CMK (cell line): ENCODE measurements around the gene SIN3B.
A peak's percentile ranks its signal among the peaks of the same experiment; 100 is the strongest.

Experiments
- DNase-seq: peaks from one replicate; pipeline ENCODE4 v3.0.0-alpha.2; 2010; ENCODE audit warnings: low read depth

Gene SIN3B

DNA sequence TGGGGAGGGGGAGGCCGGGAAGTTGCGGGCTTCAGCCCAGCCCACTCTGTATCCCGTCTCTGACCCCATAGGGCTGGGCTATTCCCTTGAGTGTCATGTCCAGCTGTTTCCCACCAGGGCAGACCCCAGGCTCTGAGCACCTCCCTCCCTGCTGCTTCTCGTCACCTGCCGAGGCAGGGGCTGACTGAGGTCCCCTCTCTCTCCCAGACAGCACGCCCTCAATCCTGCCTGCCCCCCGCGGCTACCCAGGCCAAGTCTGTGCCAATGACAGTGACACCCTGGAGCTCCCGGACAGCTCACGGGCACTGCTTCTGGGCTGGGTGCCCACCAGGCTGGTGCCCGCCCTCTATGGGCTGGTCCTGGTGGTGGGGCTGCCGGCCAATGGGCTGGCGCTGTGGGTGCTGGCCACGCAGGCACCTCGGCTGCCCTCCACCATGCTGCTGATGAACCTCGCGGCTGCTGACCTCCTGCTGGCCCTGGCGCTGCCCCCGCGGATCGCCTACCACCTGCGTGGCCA, 60.2 kb downstream of the SIN3B start:
- no peak for DNase-seq

DNA sequence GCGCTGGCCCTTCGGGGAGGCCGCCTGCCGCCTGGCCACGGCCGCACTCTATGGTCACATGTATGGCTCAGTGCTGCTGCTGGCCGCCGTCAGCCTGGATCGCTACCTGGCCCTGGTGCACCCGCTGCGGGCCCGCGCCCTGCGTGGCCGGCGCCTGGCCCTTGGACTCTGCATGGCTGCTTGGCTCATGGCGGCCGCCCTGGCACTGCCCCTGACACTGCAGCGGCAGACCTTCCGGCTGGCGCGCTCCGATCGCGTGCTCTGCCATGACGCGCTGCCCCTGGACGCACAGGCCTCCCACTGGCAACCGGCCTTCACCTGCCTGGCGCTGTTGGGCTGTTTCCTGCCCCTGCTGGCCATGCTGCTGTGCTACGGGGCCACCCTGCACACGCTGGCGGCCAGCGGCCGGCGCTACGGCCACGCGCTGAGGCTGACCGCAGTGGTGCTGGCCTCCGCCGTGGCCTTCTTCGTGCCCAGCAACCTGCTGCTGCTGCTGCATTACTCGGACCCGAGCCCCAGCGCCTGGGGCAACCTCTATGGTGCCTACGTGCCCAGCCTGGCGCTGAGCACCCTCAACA, 60.8 kb downstream of the SIN3B start:
- no peak for DNase-seq

DNA sequence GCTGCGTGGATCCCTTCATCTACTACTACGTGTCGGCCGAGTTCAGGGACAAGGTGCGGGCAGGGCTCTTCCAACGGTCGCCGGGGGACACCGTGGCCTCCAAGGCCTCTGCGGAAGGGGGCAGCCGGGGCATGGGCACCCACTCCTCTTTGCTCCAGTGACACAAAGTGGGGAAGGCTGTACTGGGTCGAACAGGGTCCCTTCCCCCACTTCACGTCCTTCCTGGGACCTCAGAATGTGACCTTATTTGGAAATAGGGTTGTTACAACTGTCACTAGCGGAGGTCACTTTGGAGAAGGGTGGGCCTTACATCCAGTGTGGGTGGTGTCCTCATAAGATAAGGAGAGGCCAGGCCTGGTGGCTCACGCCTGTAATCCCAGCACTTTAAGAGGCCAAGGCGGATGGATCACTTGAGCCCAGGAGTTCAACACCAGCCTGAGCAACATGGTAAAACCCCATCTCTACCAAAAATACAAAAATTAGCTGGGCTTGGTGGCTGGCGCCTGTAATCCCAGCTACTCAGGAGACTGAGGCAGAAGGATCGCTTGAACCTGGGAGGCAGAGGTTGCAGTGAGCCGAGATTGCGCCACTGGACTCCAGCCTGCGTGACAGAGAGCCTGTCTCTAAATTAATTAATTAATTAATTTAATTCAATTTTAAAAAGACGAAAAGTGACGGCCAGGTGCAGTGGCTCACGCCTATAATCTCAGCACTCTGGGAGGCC, 61.4 kb downstream of the SIN3B start:
- no peak for DNase-seq

DNA sequence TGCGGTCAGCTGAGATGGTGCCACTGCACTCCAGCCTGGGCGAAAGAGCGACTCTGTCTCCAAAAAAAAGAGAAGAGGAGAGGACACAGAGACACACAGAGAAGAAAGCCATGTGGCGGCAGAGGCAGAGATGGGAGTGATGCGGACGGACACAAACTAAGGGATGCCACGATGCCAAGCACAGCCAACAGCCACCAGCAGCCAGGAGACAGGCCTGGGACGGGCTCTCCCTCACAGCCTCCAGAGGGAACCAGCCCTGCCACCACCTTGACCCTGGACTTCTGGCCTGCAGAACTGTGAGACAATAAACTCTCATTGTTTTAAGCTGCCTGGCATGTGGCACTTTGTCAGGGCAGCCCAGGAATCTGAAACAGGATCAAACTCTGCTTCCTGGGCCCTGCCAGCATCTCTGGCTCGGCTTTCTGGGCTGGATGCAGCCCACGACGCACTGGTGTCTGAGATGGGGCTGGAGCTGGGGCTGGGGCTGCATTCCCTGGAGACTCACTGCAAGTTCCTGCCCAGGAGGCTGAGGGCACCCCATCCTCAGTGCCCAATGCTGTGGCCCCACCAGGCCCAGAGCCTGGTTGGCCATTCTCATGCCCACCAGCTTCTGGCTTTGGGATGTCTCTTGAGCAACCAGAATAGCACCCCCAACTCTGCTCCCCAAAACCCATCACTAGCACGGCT, 62.6 kb downstream of the SIN3B start:
- DNase-seq = no peak

DNA sequence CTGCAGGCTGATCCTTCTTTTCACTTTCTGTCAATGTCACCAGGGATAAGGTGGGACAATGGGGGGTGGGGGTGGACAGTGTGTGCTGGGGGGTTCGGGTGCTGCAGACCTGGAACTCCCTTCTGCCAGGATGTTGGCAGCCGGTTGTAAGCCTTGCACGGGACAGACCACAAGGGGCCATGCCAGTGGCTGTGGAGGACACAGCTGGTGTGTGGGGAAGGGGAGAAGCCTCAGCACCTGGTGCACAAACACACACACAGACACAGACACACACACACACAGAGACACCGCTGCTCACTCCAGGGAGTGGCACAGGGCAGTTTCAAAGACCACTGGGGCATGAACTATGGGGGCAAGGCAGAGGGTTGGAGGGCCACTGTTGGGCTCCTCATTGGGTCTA, 63.2 kb downstream of the SIN3B start:
- no peak for DNase-seq

DNA sequence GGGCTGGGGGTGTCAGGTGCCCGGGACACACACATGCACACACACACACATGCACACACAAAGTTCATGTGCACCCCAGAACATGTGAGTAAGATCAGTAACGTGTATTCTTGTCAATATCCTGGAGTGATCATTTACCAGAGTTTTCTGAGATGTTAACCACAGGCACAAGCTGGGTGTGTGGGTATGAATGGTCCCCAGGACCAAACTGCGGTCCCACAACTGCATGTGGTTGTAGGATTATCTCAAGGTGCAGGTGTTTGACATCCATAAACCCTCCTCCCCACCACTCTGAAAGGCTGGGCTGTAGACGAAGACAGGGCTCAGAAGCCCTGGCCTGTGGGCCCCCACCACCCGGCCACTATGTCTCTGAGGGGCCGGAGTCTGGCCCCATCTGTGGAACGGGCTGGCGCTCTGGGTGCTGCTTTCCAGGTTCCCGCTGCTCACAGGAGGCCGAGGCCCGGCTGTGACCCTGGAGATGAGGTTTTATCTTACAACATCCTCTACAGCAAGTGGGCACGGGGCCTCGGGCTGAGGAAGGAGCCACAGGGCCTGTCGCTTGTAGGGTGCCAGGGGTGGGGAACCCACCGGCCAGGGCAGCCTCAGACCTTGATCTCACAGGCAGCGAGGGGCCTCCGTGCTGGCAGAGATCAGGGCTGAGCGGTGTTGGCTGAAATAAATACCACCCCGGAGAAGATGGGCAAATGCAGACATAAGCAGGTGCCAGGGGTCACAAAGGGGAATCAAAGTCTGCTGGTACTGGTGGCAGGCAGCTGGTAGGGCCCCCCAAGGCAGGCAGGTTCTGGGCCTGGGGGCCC, 63.9 kb downstream of the SIN3B start:
- DNase-seq = no peak

DNA sequence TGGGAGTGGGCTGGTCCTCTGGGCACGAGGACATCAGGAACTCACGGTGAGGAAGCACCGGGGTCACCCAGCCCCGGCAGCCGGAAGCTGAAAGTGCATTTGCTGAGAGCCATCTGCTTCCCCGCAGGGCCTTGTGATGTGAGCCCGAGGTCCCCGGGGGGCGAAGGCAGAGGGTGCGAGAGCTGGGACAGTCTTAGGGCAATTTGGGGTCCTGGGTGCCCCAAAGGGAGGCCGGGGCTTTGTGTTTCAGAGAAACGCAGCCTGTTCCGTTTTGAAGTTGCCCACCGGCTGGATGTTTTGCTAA, 64.4 kb downstream of the SIN3B start:
- no peak for DNase-seq

DNA sequence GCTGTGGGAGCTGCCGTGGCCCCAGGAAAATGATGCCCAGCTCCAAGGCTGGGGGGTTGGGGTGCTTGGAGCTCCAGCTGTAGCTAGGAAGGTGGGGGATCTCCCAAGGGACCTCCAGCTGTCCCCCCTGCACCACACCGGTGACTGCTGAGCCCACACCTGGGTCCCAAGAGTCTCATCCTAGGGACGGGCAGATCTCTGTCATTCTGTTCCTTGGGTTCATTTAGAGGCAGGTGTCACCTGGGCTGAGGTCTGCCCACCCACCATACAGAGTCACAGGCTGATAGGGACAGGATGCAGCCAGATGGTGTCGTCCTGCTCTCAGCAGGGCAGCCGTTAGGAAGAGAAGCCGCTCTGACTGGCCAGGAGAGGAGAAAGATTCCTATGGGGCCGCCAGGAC, 64.9 kb downstream of the SIN3B start:
- DNase-seq = no peak

DNA sequence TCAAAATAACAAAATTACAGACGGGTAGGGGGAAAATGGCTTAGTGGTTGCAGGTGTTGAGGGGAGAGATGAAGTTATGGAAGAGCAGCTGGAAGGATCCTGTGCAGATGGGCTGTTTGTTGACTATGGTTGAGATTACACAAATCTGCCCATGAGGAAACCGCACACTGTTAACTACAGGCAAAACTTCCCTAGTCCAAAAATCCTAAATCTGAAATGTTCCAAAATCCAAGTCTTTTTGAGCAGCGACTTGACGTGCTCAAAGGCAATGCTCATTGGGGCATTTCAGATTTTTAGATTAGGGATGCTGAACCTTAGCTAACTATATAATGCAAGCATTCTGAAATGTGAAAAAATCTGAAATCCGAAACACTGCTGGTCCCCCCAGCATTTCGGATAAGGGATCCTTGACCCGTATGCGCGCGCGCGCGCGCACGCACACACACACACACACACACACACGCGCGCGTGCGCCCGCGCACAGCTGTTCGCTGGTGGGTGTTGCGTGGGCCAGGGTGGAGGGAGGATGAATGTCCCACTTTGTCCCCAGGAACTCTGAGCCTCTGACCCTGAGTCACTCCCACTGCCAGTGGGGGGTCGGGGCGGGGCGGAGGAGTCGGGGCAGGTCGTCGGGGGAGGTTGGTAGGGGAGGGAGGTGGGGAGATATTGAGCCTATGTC, 66.4 kb downstream of the SIN3B start:
- DNase-seq = no peak

DNA sequence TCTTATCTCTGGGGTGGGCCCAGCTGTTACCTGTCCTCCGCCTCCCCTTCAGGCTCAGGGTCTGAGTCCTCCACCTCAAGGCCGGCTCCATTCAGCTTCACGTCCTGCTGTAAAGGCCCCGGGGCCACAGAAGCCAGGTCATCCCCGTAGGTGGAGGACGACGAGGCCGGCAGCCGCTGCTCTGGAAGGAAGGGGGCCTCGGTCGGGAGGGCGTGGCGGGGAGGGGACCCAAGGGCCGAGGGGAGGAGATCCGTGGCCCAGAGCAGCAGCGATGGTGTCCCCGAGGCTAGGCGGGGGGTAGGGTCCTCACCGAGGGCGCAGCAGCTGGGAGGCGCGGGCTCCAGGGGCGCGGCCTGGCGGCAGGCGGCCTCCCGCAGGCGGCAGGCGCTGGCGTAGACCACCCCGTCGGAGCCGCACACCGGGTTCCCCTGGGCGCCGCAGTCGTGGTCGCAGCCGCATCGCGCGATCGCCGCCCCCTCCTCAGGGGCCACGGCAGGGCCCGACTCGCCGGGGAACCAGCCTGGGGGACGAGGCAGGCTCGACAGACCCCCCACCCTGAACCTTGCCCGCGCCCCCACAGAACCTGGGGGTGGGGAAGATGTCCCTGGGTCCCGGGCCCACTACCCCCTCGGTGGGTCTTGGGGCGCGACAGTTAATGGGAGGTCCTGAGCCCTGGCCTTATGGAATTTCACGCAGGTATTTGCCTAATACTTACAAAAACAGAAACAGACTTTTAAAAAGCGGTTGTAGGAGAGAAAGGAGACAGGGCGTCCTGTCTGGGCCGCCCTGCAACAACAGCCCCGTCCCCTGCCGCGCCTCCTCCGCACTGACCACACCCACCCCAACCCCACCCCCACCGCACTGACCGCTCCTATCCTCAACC, 67.2 kb downstream of the SIN3B start:
- no peak for DNase-seq

DNA sequence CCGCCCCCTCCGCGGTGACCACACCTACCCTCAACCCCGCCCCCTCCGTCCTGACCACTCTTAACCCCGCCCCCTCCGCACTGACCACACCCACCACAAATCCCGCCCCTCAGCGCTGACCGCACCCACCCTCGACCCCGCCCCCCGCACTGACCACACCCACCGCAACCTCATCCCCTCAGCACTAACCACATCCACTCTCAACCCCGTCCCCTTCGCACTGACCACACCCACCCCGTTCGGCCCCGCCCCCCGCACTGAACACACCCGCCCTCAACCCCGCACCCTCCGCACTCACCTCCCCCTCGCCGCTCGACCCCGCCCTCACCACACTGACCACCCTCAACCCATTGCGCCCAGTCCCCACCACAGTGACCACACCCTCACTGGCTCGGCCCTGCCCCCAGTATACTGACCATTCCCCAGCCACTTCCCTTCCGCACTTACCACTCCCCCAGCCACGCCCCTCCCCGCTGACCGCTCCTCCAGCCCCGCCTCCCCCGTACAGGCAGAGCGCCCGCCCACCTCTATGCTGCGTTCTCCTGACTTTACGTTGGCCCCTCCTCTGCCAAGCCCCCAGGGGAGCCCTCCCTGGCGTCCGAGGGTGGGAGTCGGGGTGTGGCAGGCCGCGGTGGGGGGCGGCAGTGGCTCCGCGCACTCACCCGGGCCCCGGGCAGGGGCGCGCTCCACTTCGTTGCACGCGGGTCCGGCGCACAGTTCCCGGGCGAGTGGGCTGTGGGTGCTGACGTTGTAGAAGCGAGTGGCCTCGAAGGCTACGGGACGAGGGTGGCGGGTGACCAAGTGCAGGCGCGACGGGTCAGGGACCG, 68.0 kb downstream of the SIN3B start:
- DNase-seq = peak; percentile 97

DNA sequence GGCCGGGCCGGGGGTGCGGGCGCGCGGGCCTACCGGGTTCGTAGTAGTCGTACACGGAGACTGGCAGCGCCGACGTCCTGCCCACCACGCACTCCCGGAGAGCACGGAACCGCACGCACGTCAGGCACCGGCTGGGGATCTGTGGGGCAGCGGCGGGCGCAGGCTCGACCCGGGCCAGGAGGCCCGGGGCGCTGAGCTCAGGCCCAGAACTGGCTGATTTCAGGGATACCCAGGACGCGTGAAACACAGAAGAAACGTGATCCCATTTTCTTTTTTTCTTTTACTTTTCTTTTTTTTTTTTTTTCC, 68.6 kb downstream of the SIN3B start:
- DNase-seq = no peak

DNA sequence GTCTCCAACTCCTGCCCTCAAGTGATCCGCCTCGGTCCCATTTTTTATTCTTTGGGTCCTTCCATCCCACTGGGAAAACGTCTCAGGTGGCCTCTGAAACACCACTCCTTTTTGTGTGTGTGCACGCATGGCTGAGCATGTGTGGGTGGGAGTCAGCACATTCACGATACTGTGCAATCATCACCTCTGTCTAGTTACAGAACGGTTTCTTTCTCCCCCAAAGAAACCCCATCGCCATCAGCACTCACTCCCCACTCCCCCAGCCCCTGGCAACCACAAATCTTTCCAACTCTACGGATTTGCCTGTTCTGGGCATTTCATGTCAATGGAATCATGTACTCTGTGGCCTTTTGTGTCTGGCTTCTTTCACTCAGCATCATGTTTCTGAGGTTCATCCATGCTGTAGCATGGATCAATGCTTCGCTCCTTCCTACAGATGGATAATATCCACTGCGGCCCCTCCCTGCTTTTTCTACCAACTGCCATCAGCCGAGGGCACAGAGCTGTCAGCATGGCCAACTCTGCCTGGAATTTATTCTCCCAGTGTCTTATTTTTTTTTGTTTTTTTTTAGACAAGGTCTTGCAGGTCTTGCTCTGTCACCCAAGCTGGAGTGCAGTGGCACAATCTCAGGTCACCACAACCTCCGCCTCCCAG, 69.3 kb downstream of the SIN3B start:
- no peak for DNase-seq

DNA sequence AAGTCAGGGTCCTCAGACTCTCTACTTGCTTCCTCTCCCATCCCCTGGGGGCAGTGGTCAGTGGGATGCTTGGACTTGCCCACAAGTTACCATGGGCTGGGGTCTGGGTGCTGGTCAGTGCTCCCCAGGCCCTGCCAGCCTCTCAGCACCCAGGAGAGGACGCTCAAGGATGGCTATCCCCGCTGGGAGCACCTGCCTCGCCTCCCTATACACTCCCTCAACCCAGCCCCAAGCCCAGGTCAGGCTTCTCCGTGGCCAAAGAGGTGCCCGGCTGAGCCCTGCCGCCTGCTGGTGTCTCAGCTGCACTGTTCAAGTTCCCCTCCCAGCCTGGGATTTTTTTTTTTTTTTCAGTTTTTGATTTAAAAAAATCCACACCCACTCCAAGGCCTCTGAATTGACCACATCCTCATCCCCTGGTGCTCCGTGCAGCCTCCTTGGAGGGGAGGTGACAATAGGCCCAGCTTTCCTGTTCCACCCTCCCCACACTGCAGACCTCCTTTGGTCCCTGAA, 70.4 kb downstream of the SIN3B start:
- no peak for DNase-seq

DNA sequence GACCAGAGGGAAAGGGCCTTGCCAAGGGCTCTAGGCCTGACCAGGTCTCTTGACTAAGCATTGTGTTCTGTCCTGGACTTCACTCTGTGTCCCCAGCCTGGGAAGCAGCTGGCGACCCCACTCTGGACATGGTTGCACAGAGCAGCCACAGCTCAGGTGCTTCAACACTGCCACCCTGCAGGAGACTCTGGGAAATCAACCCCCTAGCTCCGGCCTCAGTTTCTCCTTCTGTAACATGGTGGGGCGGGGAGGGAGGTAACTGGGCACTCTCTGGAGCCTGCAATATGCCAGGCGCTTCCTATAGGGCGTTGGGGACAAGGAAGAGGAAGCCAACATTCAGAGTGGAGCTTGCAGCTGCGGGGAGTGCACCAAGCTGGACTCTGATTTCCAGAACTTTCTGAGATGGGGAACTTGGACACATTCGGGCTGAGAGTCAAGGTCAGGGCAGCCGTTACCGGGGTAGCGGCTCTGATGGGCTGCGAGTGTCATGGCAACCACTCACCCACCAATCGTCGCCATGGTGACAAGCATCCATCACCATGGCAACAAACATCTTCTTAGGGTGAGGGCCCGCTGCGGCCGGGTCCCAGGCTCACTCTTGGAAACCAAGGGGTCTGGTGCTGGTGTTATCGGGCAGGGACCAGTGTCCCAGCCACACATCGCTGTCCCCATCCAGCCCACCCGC, 72.4 kb downstream of the SIN3B start:
- no peak for DNase-seq

DNA sequence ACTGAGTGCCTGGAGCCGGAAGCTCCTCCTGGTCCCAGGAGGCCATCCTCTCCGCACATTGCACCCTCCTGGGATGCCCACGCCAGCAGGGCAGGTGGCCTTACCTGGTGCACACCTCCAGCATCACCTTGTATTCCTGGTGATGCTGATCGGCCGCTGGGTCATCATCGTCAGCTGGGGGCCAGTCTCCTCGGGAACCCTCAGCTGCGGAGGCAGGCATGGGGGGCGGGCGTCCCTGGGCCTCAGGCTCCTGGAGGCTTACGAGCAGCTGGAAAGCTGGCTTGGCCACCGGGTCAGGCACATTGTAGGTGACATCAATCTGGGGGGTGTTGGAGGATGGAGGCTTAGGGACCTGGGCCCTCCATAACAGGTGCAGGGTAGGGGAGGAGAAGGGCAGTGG, 73.3 kb downstream of the SIN3B start:
- DNase-seq = no peak

DNA sequence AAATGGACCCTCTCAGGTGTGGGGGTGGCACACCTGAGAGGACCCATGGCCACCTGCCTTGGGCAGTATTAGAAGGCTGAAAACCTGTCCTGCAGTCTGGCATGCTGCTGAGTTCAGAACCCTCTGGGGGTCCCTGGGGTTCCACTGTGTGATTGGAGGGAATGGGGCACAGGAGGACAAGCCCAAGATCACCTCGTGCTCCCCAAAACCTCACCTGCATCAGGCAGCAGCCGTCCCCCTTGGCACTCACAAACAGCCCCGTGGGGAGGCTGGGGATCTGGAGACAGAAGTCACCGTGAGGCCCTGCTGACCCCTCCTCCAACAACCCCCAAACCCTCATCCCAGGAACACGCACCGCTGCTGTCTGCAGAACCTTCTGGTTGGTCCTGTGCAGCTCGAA, 74.1 kb downstream of the SIN3B start:
- no peak for DNase-seq

DNA sequence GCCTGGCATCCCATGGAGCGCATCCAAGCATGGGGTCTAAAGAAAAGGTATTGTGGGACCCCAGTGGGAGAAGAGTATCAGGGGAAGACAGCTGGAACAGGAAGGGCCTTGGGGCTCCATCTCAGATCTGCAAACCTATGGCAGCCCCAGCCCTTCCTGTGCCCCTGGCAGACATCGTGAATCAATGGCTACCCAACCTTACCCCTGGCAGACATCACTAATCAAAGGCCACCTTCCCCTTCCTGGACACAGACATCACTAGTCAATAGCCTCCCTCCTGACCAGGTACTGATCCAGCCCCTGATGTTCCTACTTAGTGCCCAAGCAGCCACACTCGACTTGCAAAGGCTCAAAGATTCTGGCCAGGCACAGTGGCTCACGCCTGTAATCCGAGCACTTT, 75.4 kb downstream of the SIN3B start:
- no peak for DNase-seq

DNA sequence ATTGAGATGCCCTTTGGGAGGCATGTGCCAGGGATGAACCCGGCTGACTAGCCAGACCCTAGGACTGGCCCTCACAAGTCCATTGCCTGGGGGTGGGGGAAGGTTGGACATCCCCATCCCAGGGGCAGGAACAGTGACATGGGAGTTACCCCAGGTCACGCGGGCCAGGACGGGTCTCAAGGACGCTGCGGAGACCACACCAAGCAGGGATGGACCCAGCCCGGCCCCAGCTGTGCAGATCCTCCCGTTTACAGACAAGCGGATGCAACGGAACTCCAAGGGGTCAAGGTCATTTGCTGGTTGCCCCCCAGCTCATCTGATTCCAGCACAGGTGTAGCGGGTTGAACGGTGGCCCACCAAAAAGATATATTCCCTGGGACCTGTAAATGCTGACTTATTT, 79.6 kb downstream of the SIN3B start:
- DNase-seq = no peak
